Fibroblast of mammary gland (primary cell): Measurements from ENCODE around the gene DUSP28.

Experiments
- DNase-seq: peaks from one replicate; pipeline ENCODE4 v3.0.0-alpha.2; 2010; ENCODE audit warnings: low read depth
- H3K4me3 ChIP-seq: 2 replicates; pipeline ENCODE4 v1.5.1; 2011; ENCODE audit warnings: low read depth, mild to moderate bottlenecking, low read length, moderate library complexity; ENCODE audit not compliant: control insufficient read depth
- TF ChIP-seq, protein P1 (sequence below): conservative IDR thresholded peaks from 2 replicates; pipeline ENCODE4 v1.5.1; 2011; ENCODE audit warnings: low read depth, low read length, inconsistent platforms; ENCODE audit not compliant: control insufficient read depth, insufficient read depth

Gene DUSP28

DNA sequence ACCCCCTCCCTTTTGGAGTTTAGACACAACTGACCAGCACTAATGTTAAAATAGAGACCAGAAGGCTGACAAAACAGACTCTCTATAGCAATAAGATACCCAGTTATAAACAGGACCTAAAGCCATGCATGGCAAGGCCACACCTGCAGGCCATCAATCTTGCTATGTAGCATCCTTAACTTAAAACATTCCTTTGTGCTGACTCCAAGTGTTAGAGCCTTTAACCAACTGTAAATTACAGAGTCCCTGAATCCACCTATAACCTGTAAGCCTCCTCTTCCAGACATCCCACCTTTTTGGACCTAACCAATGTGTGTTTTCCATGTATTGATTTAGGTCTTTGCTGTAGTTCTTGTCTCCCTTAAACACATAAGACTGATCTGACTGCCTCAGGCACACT, 20.3 kb upstream of the DUSP28 start:
- TF ChIP-seq, protein P1, sequence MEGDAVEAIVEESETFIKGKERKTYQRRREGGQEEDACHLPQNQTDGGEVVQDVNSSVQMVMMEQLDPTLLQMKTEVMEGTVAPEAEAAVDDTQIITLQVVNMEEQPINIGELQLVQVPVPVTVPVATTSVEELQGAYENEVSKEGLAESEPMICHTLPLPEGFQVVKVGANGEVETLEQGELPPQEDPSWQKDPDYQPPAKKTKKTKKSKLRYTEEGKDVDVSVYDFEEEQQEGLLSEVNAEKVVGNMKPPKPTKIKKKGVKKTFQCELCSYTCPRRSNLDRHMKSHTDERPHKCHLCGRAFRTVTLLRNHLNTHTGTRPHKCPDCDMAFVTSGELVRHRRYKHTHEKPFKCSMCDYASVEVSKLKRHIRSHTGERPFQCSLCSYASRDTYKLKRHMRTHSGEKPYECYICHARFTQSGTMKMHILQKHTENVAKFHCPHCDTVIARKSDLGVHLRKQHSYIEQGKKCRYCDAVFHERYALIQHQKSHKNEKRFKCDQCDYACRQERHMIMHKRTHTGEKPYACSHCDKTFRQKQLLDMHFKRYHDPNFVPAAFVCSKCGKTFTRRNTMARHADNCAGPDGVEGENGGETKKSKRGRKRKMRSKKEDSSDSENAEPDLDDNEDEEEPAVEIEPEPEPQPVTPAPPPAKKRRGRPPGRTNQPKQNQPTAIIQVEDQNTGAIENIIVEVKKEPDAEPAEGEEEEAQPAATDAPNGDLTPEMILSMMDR: no peak
- H3K4me3 ChIP-seq: no peak overlapping the region
- DNase-seq: no peak

DNA sequence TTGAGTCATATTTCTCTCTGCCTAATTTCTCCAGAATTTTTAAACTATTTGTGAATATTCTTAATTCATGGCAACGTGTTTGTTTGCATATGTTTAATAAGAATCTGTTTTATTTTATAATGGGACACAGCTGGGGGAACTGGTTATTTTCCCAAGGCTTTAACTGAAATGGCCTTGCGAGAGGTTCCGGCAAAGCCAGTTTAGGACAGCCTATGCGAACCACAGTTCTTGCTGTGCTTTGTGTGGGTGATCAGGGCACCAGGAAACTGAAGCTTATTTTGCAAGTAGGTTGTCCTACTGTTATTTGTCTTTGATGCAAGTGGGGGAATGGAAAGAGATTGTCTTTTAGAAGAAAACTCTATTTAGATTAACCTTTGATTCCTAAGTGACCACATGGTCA, 8.9 kb upstream of the DUSP28 start:
- no peak for DNase-seq
- TF ChIP-seq, protein P1: no peak
- H3K4me3 ChIP-seq: no peak overlapping the region

DNA sequence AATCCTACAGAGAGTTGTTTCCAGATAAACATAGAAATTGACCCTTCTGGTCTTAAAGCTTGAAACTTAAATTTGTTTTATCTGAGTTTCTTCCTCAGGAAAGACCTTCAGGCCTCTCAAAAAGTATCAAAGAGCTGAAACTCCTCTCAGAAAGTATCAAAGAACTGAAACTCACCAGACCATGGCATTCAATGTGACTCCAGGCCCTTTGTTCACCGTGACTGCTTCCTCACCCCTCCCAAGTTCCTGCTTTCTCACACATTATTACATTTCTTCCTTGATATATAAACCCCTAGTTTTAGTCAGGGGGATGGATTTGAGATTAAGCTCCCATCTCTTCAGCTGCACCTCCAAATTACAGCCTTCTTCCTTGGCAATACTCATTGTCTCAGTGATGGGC, 8.3 kb upstream of the DUSP28 start:
- TF ChIP-seq, protein P1: no peak
- DNase-seq: no peak
- H3K4me3 ChIP-seq: no peak overlapping the region

DNA sequence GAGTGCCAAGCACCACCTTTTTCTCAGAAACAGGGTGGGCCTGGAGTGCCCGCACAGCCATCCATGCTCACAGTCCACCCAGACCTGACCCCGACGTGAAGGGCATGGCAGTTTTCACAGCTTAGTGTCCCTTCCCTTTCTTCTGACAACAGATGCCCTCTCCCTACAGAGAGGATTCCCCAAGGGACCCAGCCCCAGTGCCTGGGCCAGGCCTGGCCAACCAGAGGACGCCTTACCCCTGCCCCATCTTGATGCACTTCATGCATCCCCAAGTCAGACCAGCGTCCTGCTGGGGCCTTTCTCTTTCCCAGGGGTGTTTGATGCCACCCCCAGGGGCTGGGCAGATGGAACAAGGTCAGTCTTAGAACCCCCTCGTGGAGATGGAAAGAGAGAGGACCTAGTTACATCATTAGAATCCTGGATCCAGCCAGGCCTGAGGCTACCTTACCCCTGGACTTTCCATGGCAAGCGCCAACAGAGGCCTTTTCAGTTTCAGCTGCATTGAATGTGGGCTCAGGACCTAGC, 6.1 kb upstream of the DUSP28 start:
- DNase-seq: no peak
- TF ChIP-seq, protein P1: no peak

DNA sequence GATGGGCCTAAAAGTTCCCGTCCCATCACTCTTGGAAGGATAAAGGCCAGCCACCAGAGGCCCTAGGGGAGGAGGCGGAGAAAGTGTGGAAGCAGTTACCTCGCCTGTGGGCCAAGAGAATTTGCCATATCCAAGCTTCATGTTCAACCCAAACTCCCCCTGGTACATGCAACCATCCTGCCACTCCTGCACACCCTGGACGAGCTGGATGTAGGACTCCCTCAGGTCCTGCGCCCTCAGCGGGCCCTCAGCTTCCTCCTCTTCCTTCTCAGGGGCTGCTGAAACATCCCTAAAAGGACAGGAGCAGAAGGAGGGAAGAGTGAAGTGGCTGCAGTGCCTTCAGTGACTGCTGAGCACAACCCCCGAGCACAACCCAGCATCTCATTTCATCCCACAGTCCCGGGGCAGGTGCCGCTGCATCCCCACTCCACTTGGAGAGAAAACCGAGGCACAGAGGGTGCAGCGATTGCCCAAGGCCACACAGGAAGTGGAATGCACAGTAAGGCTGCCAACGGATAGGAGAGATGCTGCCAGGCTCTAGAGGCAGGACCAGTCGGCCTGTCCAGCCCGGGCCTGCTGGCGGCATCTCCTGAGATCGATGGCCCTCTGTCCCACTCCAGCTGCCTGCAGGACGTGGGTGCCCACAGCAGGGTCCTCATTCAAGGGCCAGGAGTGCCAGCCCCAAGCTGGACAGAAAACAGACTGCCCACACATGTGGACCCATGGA, 5.2 kb upstream of the DUSP28 start:
- TF ChIP-seq, protein P1: no peak
- H3K4me3 ChIP-seq: no peak overlapping the region
- DNase-seq: no peak

More for the DNA sequence above, 6.1 kb upstream of the DUSP28 start:
- H3K4me3 ChIP-seq: no peak overlapping the region

DNA sequence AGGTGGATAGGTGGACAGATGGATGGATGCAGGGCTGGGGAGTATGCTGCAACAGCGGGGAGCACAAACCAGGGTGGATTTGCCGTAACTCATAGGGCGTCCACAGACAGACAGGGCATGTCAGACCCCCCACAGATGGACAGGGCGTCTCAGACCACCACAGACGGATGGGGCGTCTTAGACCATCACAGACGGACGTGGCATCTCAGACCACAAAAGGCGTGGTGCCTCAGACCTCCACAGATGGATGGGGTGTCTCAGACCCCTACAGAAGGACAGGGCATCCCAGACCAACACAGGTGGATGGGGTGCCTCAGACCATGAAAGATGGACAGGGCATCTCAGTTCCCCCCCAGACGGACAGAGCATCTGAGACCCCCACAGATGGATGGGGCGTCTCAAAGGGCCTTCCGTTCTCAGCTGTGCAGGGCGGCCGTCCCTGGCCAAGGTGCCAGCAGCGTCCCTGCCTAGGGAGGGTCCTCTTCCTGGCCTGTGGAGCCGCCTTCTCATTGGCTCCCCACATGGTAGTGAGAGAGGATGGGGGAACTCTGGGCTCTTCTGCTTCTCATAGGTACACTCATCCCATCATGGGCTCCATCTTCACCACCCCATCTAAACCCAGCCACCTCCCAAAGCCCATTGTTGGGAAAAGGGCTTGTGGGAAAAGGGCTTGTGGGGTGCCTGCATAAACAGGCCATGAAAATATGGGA, 4.5 kb upstream of the DUSP28 start:
- no peak overlapping the region for H3K4me3 ChIP-seq
- TF ChIP-seq, protein P1: no peak
- no peak for DNase-seq
